Calu3 (cell line): ENCODE measurements around the gene RGMA. TPM values are rescaled to one million over a fixed set of nuclear protein-coding genes. Genes with fewer than 3 reads are reported as not detected.

Source experiments
- BruUV-seq: library from RNA; stranded (reverse); fragments of 400-500 nt; replicated peaks from 2 replicates; lab custom pipeline; 2021; lab: Mats Ljungman, UMichigan
- CTCF ChIA-PET: fragments of 300-600 bp; sonication (Branson Sonifier 250); formaldehyde crosslinking; loops from one replicate; lab custom pipeline; 2022; ENCODE audit warnings: antibody characterized with exemption; lab: Charles Lee
- DNase-seq: peaks from one replicate; pipeline ENCODE4 v3.0.0; 2022
- H3K27ac Mint-ChIP-seq: one replicate; pipeline ENCODE4 v1.8.0; 2022; ENCODE audit warnings: mixed read lengths; ENCODE audit not compliant: unreplicated experiment
- H3K27me3 Mint-ChIP-seq: one replicate; pipeline ENCODE4 v1.8.0; 2022; ENCODE audit warnings: mixed read lengths; ENCODE audit not compliant: unreplicated experiment
- H3K36me3 Mint-ChIP-seq: one replicate; pipeline ENCODE4 v1.8.0; 2022; ENCODE audit warnings: mild to moderate bottlenecking, moderate library complexity, mixed read lengths; ENCODE audit not compliant: insufficient read depth, unreplicated experiment
- H3K4me1 Mint-ChIP-seq: one replicate; pipeline ENCODE4 v1.8.0; 2022; ENCODE audit warnings: mild to moderate bottlenecking, low read depth, mixed read lengths; ENCODE audit not compliant: unreplicated experiment
- H3K4me3 Mint-ChIP-seq: one replicate; pipeline ENCODE4 v1.8.0; 2022; ENCODE audit warnings: mild to moderate bottlenecking, low read depth, moderate library complexity, mixed read lengths; ENCODE audit not compliant: unreplicated experiment
- H3K9me3 Mint-ChIP-seq: one replicate; pipeline ENCODE4 v1.8.0; 2022; ENCODE audit warnings: low read depth, mixed read lengths; ENCODE audit not compliant: unreplicated experiment
- intact Hi-C: fragments of 100-400 bp; cut with micrococcal nuclease; formaldehyde crosslinking; loops from one replicate; pipeline ENCODE4 v1.10.0; 2022; ENCODE audit not compliant: unreplicated experiment
- total RNA-seq: library from RNA; stranded (reverse); gene quantifications from 2 replicates; pipeline ENCODE4 v1.2.3, GENCODE V29; 2022
- TF ChIP-seq, protein P1 (sequence below): fragments of 200-600 bp; IDR thresholded peaks from one replicate; pipeline ENCODE4 v1.8.0; 2022; ENCODE audit warnings: antibody characterized with exemption; ENCODE audit not compliant: unreplicated experiment

The RGMA gene
- total RNA-seq, 1 experiment from 2014 or later = 0.78 TPM

DNA sequence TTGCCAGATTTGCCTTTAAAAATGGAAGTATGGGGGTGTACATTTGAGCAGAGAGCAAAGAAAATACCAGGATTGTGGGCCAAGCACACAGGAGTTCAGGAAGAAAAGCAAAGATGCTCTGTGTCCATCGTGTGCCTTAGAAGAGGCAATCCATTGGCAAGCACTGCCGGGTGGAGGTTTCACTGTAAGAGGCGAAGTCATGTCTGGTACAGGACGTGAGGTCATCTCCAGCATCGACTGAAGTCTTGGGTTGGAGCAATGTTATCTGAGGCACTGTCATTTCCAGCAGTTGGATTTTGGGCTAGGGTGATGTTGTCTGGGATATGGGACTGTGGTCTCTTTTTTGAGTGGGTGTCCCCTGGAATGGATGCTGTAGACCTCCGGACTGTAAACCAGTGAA, 4.8 kb upstream of the RGMA start:
- H3K4me3 Mint-ChIP-seq = no peak overlapping the region
- BruUV-seq = no TSS peak
- peaks cover 1% of the 10 kb centered on the region for H3K4me1 Mint-ChIP-seq
- intact Hi-C loops = no loop called here
- CTCF ChIA-PET = no interaction called here
- H3K36me3 Mint-ChIP-seq = no peaks in the 10 kb centered on the region
- H3K27ac Mint-ChIP-seq = no peak overlapping the region
- DNase-seq = no peak
- TF ChIP-seq, protein P1, sequence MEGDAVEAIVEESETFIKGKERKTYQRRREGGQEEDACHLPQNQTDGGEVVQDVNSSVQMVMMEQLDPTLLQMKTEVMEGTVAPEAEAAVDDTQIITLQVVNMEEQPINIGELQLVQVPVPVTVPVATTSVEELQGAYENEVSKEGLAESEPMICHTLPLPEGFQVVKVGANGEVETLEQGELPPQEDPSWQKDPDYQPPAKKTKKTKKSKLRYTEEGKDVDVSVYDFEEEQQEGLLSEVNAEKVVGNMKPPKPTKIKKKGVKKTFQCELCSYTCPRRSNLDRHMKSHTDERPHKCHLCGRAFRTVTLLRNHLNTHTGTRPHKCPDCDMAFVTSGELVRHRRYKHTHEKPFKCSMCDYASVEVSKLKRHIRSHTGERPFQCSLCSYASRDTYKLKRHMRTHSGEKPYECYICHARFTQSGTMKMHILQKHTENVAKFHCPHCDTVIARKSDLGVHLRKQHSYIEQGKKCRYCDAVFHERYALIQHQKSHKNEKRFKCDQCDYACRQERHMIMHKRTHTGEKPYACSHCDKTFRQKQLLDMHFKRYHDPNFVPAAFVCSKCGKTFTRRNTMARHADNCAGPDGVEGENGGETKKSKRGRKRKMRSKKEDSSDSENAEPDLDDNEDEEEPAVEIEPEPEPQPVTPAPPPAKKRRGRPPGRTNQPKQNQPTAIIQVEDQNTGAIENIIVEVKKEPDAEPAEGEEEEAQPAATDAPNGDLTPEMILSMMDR = no peak
- H3K27me3 Mint-ChIP-seq = peaks cover 21% of the 10 kb centered on the region
- no peaks in the 10 kb centered on the region for H3K9me3 Mint-ChIP-seq

DNA sequence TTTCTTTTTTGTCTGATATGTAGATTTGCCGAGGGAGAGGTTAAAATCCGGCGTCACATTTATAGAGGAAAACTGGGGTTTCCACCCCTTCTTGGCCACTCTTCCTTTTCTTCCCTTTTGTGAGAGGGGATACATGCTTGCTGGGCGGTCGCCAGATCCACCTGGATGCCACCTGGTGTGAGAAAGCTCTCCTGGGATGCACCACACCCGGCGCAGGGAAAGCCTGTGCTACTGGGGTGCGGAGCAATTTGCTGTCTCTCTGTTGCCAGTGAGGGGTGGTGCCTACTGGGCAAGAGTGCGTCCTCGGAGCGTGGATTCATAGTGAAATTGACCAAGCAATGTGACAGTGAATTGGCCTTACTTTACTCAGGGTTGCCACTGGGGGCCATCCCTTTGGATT, 2.5 kb upstream of the RGMA start:
- CTCF ChIA-PET = no interaction called here

DNA sequence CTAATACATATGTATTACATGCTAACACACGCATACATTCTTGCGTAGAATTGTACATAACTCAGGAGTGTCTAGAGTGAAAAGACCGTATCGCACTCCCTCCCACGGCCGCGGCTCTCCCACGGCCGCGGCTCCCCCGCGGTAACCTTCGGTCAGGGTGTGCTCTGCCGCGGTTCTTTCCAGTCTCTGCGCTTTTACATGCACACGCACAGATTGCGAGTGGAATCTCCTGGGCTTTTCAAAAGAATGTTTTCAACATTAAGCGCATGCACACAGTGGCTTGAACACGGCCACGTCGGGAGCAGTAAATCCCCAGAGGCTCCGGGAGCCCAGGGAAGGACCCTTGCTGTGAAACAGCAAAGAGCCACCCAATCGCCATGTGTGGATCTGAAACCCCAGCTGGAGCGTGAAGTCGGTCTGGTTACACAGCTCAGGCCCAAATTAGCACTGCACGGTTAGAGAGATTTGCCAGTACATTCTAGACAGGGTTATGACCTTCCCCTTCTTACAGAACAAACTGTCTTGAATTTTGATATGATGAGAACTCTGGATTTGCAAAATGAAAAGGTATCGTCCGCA, 805 bp upstream of the RGMA start:
- intact Hi-C loops = loop anchor here (5.0 to 10.0 kb wide), 4 partner anchors 87 to 525 kb away; no protein-coding TSS in a partner anchor
- CTCF ChIA-PET = no interaction called here
- no peaks in the 10 kb centered on the region for H3K36me3 Mint-ChIP-seq

More for the DNA sequence above, 2.5 kb upstream of the RGMA start:
- H3K27me3 Mint-ChIP-seq = peaks cover 44% of the 10 kb centered on the region
- peaks cover 16% of the 10 kb centered on the region for H3K4me1 Mint-ChIP-seq
- H3K27ac Mint-ChIP-seq = no peak overlapping the region
- TF ChIP-seq, protein P1 = no peak
- BruUV-seq = no TSS peak
- no peak overlapping the region for H3K4me3 Mint-ChIP-seq
- intact Hi-C loops = no loop called here
- no peak for DNase-seq
- H3K36me3 Mint-ChIP-seq = no peaks in the 10 kb centered on the region
- no peaks in the 10 kb centered on the region for H3K9me3 Mint-ChIP-seq

DNA sequence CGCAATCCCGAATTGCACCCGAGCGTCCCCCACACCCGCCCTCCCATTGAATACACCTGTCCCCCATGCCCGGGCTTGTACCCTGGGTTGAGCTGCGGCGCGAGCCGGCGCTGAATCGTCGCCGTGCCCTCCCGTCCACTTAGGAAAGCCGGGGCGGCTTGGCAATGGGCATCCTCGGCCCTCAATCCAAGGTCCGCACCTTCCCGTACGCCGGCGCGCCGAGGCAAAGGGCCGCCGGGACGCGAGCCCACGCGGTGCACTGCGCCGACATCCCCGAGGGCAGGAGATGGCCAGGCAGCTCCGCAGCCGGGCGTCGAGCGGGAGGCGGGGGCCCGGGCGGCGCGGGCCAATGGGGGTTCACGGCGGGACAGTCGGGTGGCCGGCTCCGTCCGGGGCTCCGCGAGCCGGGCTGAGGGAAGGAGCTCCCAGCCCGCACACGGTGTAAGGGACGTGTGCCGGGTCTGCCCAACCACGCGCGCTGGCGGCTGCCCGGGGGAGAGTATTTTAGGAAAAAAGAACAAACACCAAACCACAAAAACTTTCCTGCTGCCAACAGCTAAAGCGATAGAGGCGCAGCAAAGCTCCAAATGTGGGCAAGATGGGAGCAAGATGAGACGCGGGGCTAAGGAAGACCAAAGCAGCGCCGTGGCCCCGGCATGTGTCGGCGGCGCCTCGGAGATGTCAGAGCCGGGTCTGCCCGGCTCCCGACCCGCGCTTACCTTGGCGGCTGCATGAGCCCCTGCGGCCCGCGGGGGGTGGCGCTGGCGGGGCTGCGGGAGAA, 621 bp downstream of the RGMA start:
- no TSS peak for BruUV-seq
- intact Hi-C loops = loop anchor here (5.0 to 10.0 kb wide), 4 partner anchors 89 to 526 kb away; no protein-coding TSS in a partner anchor
- H3K27ac Mint-ChIP-seq = no peak overlapping the region

More for the DNA sequence above, 805 bp upstream of the RGMA start:
- TF ChIP-seq, protein P1 = no peak
- H3K4me1 Mint-ChIP-seq = peaks cover 16% of the 10 kb centered on the region
- peaks cover 60% of the 10 kb centered on the region for H3K27me3 Mint-ChIP-seq
- H3K27ac Mint-ChIP-seq = no peak overlapping the region
- H3K4me3 Mint-ChIP-seq = no peak overlapping the region
- H3K9me3 Mint-ChIP-seq = no peaks in the 10 kb centered on the region
- DNase-seq = no peak
- BruUV-seq = no TSS peak

More for the DNA sequence above, 621 bp downstream of the RGMA start:
- H3K36me3 Mint-ChIP-seq = no peaks in the 10 kb centered on the region
- peaks cover 75% of the 10 kb centered on the region for H3K27me3 Mint-ChIP-seq
- H3K4me1 Mint-ChIP-seq = peaks cover 16% of the 10 kb centered on the region
- peak overlapping the region; percentile 62 for H3K4me3 Mint-ChIP-seq
- CTCF ChIA-PET = interaction anchor here (0.6 to 2.4 kb wide), 17 partner anchors 11 to 1031 kb away, joined by 3 to 55 read pairs (median 4); no protein-coding TSS in a partner anchor
- TF ChIP-seq, protein P1 = no peak
- peak; percentile 50 for DNase-seq
- no peaks in the 10 kb centered on the region for H3K9me3 Mint-ChIP-seq
